Upper lobe of left lung (tissue), 6 donors: ENCODE measurements around the gene CHIT1. TPM values are rescaled to one million over a fixed set of nuclear protein-coding genes. Genes with fewer than 3 reads are reported as not detected.

Experiments
- ATAC-seq, 2 donors: fragments of 200-7000 bp; cut with Tn5 transposase; one replicate each; pipeline ENCODE4 v1.9.1; 2022; ENCODE audit warnings: mild to moderate bottlenecking in 2 of 2, moderate library complexity in 2 of 2; ENCODE audit not compliant: low FRiP score in 2 of 2
- DNase-seq, 2 donors: peaks; one replicate each; pipeline ENCODE4 v3.0.0-alpha.2; 2019 to 2020
- H3K27ac ChIP-seq, 4 donors: fragments of 200-600 bp; sonication (generic); one replicate each; pipeline ENCODE4 v1.5.1; 2016 to 2019
- H3K27me3 ChIP-seq, 4 donors: fragments of 200-600 bp; sonication (generic); one replicate each; pipeline ENCODE4 v1.5.1; 2017 to 2019
- H3K36me3 ChIP-seq, 4 donors: fragments of 200-600 bp; sonication (generic); one replicate each; pipeline ENCODE4 v1.5.1; 2016 to 2019
- H3K4me1 ChIP-seq, 4 donors: fragments of 200-600 bp; sonication (generic); one replicate each; pipeline ENCODE4 v1.5.1; 2018 to 2019
- H3K4me3 ChIP-seq, 4 donors: fragments of 200-600 bp; sonication (generic); one replicate each; pipeline ENCODE4 v1.5.1; 2017 to 2019; ENCODE audit warnings: mild to moderate bottlenecking in 2 of 4, moderate library complexity in 1 of 4
- H3K9me3 ChIP-seq, 4 donors: fragments of 200-600 bp; sonication (generic); one replicate each; pipeline ENCODE4 v1.5.1; 2018 to 2019
- CTCF ChIP-seq, 6 experiments: fragments of 450-650 bp in 4 of 6; fragments of 200-600 bp in 2 of 6; sonication (generic) in 2 of 6; IDR thresholded peaks; one replicate each; pipeline ENCODE4 v1.5.1; 2016 to 2019; ENCODE audit warnings: antibody characterized with exemption in 6 of 6
- EP300 ChIP-seq, 4 donors: sonication (generic); formaldehyde crosslinking; IDR thresholded peaks; one replicate each; pipeline ENCODE4 v1.5.1; 2017; ENCODE audit warnings: antibody characterized with exemption in 4 of 4, control low read depth in 2 of 4
- POLR2A ChIP-seq, 4 donors: fragments of 450-650 bp; IDR thresholded peaks; one replicate each; pipeline ENCODE4 v1.5.1; 2016 to 2017; ENCODE audit warnings: antibody characterized with exemption in 4 of 4, mild to moderate bottlenecking in 2 of 4
- POLR2AphosphoS5 ChIP-seq, 2 donors: sonication (generic); formaldehyde crosslinking; IDR thresholded peaks; one replicate each; pipeline ENCODE4 v1.5.1; 2017; ENCODE audit warnings: antibody characterized with exemption in 2 of 2
- WGBS, 2 donors: methylation state at CpG; one replicate each; pipeline ENCODE4 v1.1.5; 2017 to 2018; 5-methylcytosine and 5-hydroxymethylcytosine counted together
- total RNA-seq, 6 donors: library from RNA; depleted of rRNA in 4 of 6; stranded (reverse); fragments of >200 nt in 4 of 6; gene quantifications; one replicate each; pipeline versions ENCODE4 v1.1.0 to v1.2.1, GENCODE V29; 2016 to 2021
- donor health status: DM: no; HTN: no; CAD: no; lungs with moderate emphysema.
- donor health status: DM: no; HTN: yes; CAD: no; lungs with severe emphysema.

CHIT1 gene
- 10 to 100 TPM in 2 of 6 donors, 1 to 10 TPM in 4; 2.0 to 97.4 (median 3.7) TPM for total RNA-seq

DNA sequence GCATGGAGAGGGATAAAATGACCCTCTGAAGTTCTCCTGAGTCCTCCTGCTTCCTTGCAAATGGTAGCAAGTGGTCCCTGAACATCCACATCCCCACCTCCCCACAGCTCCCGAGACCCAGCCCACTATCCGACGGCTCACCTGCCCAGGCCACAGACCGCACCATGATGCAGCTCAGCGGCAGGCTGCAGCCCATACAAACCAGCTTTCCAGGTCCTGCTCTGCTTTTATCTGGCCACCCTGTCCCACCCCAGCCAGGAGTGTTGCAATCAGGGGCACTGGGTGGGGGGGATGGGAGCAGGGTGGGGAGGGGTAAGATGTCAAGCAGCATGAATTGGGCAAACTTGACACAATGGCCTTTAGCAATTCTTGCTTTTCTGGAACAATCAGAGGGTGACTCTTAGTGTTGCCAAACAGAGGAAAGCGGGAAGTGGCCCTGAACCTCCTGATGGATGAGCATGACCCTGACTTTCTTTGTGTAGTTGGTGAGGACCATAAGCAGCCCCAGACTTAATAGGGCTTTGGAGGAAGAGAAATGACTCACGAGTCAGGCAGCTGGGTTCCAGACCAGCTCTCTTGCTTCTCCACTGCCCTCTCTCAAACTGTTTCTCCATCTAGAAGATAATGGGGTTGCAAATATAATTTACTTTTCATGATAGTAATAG is at the start of gene CHIT1:
Gene CHIT1, minus strand, starts transcription at position 203 of the 665 bp plus-strand sequence. Its CDS starts 37 bp downstream, at position 166.
- TF ChIP-seq POLR2AphosphoS5 (IDR thresholded peaks at IDR 0.05), result no peak
- no peak for TF ChIP-seq CTCF (IDR thresholded peaks at IDR 0.05)
- no peak for TF ChIP-seq EP300 (IDR thresholded peaks at IDR 0.05)
- TF ChIP-seq POLR2A (IDR thresholded peaks at IDR 0.05), result no peak
- no peaks in the 10 kb centered on the region for H3K27me3 ChIP-seq
- no peaks in the 10 kb centered on the region for H3K36me3 ChIP-seq
- WGBS, 2 donors, result 84 to 85% methylated on average over 7 of the region's 7 CpGs
- no peaks in the 10 kb centered on the region for H3K9me3 ChIP-seq
- ATAC-seq (no peak), DNase-seq (peak in 1 of 2 donors; percentile 22)
- no peak within 1 kb of the TSS for H3K27ac ChIP-seq
- H3K4me1 ChIP-seq, result no peaks in the 10 kb centered on the region
- no peak within 1 kb of the TSS for H3K4me3 ChIP-seq

- WGBS, 2 donors, result 75 to 80% methylated on average over 8 of the region's 8 CpGs
- Histone ChIP-seq H3K9me3 (no peaks in the 10 kb centered on the region), H3K36me3 (no peaks in the 10 kb centered on the region), H3K4me3 (no peak overlapping the region), H3K27me3 (no peaks in the 10 kb centered on the region), H3K4me1 (peaks cover 19 to 36% (median 28%) of the 10 kb centered on the region in 4 donors), H3K27ac (peak overlapping the region; percentile 54 to 81 (median 76))
- no peak for TF ChIP-seq CTCF (IDR thresholded peaks at IDR 0.05)
- TF ChIP-seq POLR2A (IDR thresholded peaks at IDR 0.05), result no peak
- no peak for TF ChIP-seq POLR2AphosphoS5 (IDR thresholded peaks at IDR 0.05)
- no peak for TF ChIP-seq EP300 (IDR thresholded peaks at IDR 0.05)
- ATAC-seq (no peak), DNase-seq (no peak)
Measured at GRCh38 chr1:203278885-203279406, 49.5 kb upstream of the CHIT1 start.

GRCh38 chr1:203278082-203278884 is 48.8 kb upstream of the CHIT1 start:
- WGBS, 2 donors, result 18 to 19% methylated on average over 12 to 13 of the region's 13 CpGs

GRCh38 chr1:203276916-203277545 is 47.6 kb upstream of the CHIT1 start:
- Histone ChIP-seq H3K27ac (peak overlapping the region; percentile 54 to 81 (median 76)), H3K36me3 (no peaks in the 10 kb centered on the region), H3K9me3 (no peaks in the 10 kb centered on the region), H3K4me1 (peaks cover 25 to 56% (median 45%) of the 10 kb centered on the region in 4 donors), H3K4me3 (no peak overlapping the region), H3K27me3 (no peaks in the 10 kb centered on the region)
- DNase-seq, result peak in 1 of 2 donors; percentile 39
- WGBS, 2 donors, result 77 to 89% methylated on average over 3 to 9 of the region's 9 CpGs
- TF ChIP-seq POLR2A (IDR thresholded peaks at IDR 0.05) (no peak), EP300 (IDR thresholded peaks at IDR 0.05) (no peak), POLR2AphosphoS5 (IDR thresholded peaks at IDR 0.05) (no peak), CTCF (IDR thresholded peaks at IDR 0.05) (no peak)
- ATAC-seq, result no peak

More at GRCh38 chr1:203278082-203278884, 48.8 kb upstream of the CHIT1 start:
- H3K27me3 ChIP-seq, result no peaks in the 10 kb centered on the region
- peak; percentile 65 to 73 for DNase-seq
- TF ChIP-seq POLR2AphosphoS5 (IDR thresholded peaks at IDR 0.05) (peak; percentile 72 to 73), POLR2A (IDR thresholded peaks at IDR 0.05) (peak in 1 of 4 donors; percentile 24), CTCF (IDR thresholded peaks at IDR 0.05) (no peak), EP300 (IDR thresholded peaks at IDR 0.05) (peak in 3 of 4 donors; percentile 32 to 69 (median 65))
- ATAC-seq, result peak; percentile 75 to 84
- H3K36me3 ChIP-seq, result no peaks in the 10 kb centered on the region
- peaks cover 23 to 43% (median 34%) of the 10 kb centered on the region in 4 donors for H3K4me1 ChIP-seq
- no peak overlapping the region for H3K4me3 ChIP-seq
- H3K9me3 ChIP-seq, result no peaks in the 10 kb centered on the region
- peak overlapping the region; percentile 54 to 81 (median 76) for H3K27ac ChIP-seq
